ENCODE measurements around the gene PEAR1. TPM values are rescaled to one million over a fixed set of nuclear protein-coding genes. Genes with fewer than 3 reads are reported as not detected.

PEAR1 gene
- total RNA-seq, 2 donors from 2014 or later, result 2.5 to 3.5 TPM

- no peaks in the 10 kb centered on the region for H3K9me3 ChIP-seq
- no peak overlapping the region for H3K9ac ChIP-seq (ENCODE audit: low read depth in 2 of 2, low read length in 2 of 2)
- no peaks in the 10 kb centered on the region for H3K4me1 ChIP-seq
- peaks cover 17% of the 10 kb centered on the region for H3K27me3 ChIP-seq
- no peak for TF ChIP-seq CTCF (IDR thresholded peaks at IDR 0.05)
- no peak overlapping the region for H3K27ac ChIP-seq
- H3K36me3 ChIP-seq, result no peaks in the 10 kb centered on the region
- intact Hi-C loops (cut with DNase I), result no loop called here
- peak; percentile 37 for DNase-seq
- no peak overlapping the region for H3K4me3 ChIP-seq
Observed at GRCh38 chr1:156852418-156852874, 41.1 kb upstream of the PEAR1 start.

- intact Hi-C loops (cut with DNase I), result no loop called here
- Histone ChIP-seq H3K9me3 (no peaks in the 10 kb centered on the region), H3K27ac (no peak overlapping the region), H3K27me3 (peaks cover 14% of the 10 kb centered on the region), H3K36me3 (no peaks in the 10 kb centered on the region), H3K4me1 (no peaks in the 10 kb centered on the region), H3K9ac (ENCODE audit: low read depth in 2 of 2, low read length in 2 of 2) (no peak overlapping the region), H3K4me3 (no peak overlapping the region)
- DNase-seq, result no peak
- no peak for TF ChIP-seq CTCF (IDR thresholded peaks at IDR 0.05)
Observed at GRCh38 chr1:156853761-156854160, 39.8 kb upstream of the PEAR1 start.

- Histone ChIP-seq H3K4me1 (peaks cover 5% of the 10 kb centered on the region), H3K27me3 (peaks cover 18% of the 10 kb centered on the region), H3K9ac (ENCODE audit: low read depth in 2 of 2, low read length in 2 of 2) (no peak overlapping the region), H3K9me3 (no peaks in the 10 kb centered on the region), H3K27ac (no peak overlapping the region), H3K36me3 (no peaks in the 10 kb centered on the region), H3K4me3 (no peak overlapping the region)
- intact Hi-C loops (cut with DNase I), result no loop called here
- TF ChIP-seq CTCF (IDR thresholded peaks at IDR 0.05), result no peak
- DNase-seq, result no peak
Observed at GRCh38 chr1:156854634-156855033, 38.9 kb upstream of the PEAR1 start.

- Histone ChIP-seq H3K9me3 (no peaks in the 10 kb centered on the region), H3K9ac (ENCODE audit: low read depth in 2 of 2, low read length in 2 of 2) (no peak overlapping the region), H3K36me3 (no peaks in the 10 kb centered on the region), H3K4me3 (no peak overlapping the region), H3K4me1 (peaks cover 7% of the 10 kb centered on the region), H3K27me3 (peaks cover 35% of the 10 kb centered on the region), H3K27ac (no peak overlapping the region)
- no peak for TF ChIP-seq CTCF (IDR thresholded peaks at IDR 0.05)
- intact Hi-C loops (cut with DNase I), result no loop called here
- no peak for DNase-seq
Observed at GRCh38 chr1:156856282-156856785, 37.2 kb upstream of the PEAR1 start.

- intact Hi-C loops (cut with DNase I), result no loop called here
- H3K27me3 ChIP-seq, result peaks cover 43% of the 10 kb centered on the region
- H3K4me1 ChIP-seq, result peaks cover 7% of the 10 kb centered on the region
- H3K4me3 ChIP-seq, result no peak overlapping the region
- no peak overlapping the region for H3K27ac ChIP-seq
- H3K9me3 ChIP-seq, result no peaks in the 10 kb centered on the region
- DNase-seq, result no peak
- no peak for TF ChIP-seq CTCF (IDR thresholded peaks at IDR 0.05)
- H3K9ac ChIP-seq (ENCODE audit: low read depth in 2 of 2, low read length in 2 of 2), result no peak overlapping the region
- H3K36me3 ChIP-seq, result no peaks in the 10 kb centered on the region
Observed at GRCh38 chr1:156857532-156857931, 36.0 kb upstream of the PEAR1 start.

Measured in colonic mucosa (tissue), 4 donors.